OCI-LY7 (cell line): ENCODE results near the gene UBE2S. TPM values are rescaled to one million over a fixed set of nuclear protein-coding genes. Genes with fewer than 3 reads are reported as not detected.

Experiments
- BruUV-seq: library from RNA; stranded (reverse); fragments of 400-500 nt; replicated peaks from 2 replicates; lab custom pipeline; 2021; lab: Mats Ljungman, UMichigan
- CTCF ChIA-PET: fragments of 300-600 bp; sonication (Branson Sonifier 250); formaldehyde crosslinking; loops from one replicate; lab custom pipeline; 2022; ENCODE audit warnings: antibody characterized with exemption; ENCODE audit not compliant: unreplicated experiment; lab: Charles Lee
- POLR2A ChIA-PET: fragments of 300-600 bp; sonication (Branson Sonifier 250); formaldehyde crosslinking; loops from one replicate; lab custom pipeline; 2022; ENCODE audit warnings: antibody characterized with exemption; lab: Charles Lee
- DNase-seq: peaks from one replicate; pipeline ENCODE4 v3.0.0-alpha.2; 2015; ENCODE audit warnings: low spot score
- H2AFZ ChIP-seq: fragments of 200-600 bp; sonication (generic), shearing (Covaris generic); 2 replicates; pipeline ENCODE4 v1.6.1; 2014; ENCODE audit warnings: mild to moderate bottlenecking, antibody characterized with exemption, low read length, moderate library complexity
- H3K27ac ChIP-seq: fragments of 200-600 bp; sonication (generic); 2 replicates; pipeline ENCODE4 v1.5.1; 2014; ENCODE audit warnings: mixed run types, low read depth, mild to moderate bottlenecking, moderate library complexity, low read length, inconsistent platforms; ENCODE audit not compliant: poor library complexity, severe bottlenecking
- H3K36me3 ChIP-seq: fragments of 200-600 bp; sonication (generic); 2 replicates; pipeline ENCODE4 v1.6.1; 2014; ENCODE audit warnings: mild to moderate bottlenecking, antibody characterized with exemption, low read length, moderate library complexity, mixed read lengths; ENCODE audit not compliant: insufficient read depth
- H3K4me1 ChIP-seq: fragments of 200-600 bp; sonication (generic); 2 replicates; pipeline ENCODE4 v1.5.1; 2014; ENCODE audit warnings: mild to moderate bottlenecking, low read length; ENCODE audit not compliant: insufficient read depth, poor library complexity, severe bottlenecking
- H3K4me2 ChIP-seq: fragments of 200-600 bp; sonication (generic); 2 replicates; pipeline ENCODE4 v1.6.1; 2014; ENCODE audit warnings: mild to moderate bottlenecking, low read length
- H3K4me3 ChIP-seq: fragments of 200-600 bp; sonication (generic); 2 replicates; pipeline ENCODE4 v1.5.1; 2014; ENCODE audit warnings: mild to moderate bottlenecking, low read depth, low read length; ENCODE audit not compliant: poor library complexity, severe bottlenecking
- H3K79me2 ChIP-seq: fragments of 200-600 bp; sonication (generic); 2 replicates; pipeline ENCODE4 v1.6.1; 2016; ENCODE audit warnings: low read depth, mild to moderate bottlenecking, low read length, moderate library complexity, mixed read lengths; ENCODE audit not compliant: insufficient read depth
- H3K9me2 ChIP-seq: fragments of 200-600 bp; sonication (generic); 2 replicates; pipeline ENCODE4 v1.6.1; 2016; ENCODE audit warnings: mild to moderate bottlenecking, low read length, mixed read lengths; ENCODE audit not compliant: insufficient read depth
- H3K9me3 ChIP-seq: fragments of 200-600 bp; sonication (generic); 2 replicates; pipeline ENCODE4 v1.6.1; 2014; ENCODE audit warnings: mild to moderate bottlenecking, mixed run types, low read length, mixed read lengths
- H4K20me1 ChIP-seq: fragments of 200-600 bp; sonication (generic); 2 replicates; pipeline ENCODE4 v1.6.1; 2014; ENCODE audit warnings: mild to moderate bottlenecking, antibody characterized with exemption, low read length, moderate library complexity, mixed read lengths; ENCODE audit not compliant: insufficient read depth
- EZH2phosphoT487 ChIP-seq: fragments of 200-600 bp; sonication (generic); IDR thresholded peaks from 2 replicates; pipeline ENCODE4 v1.6.1; 2018; ENCODE audit warnings: low read depth, borderline replicate concordance, mild to moderate bottlenecking, mixed run types, antibody characterized with exemption, low read length, moderate library complexity, mixed read lengths
- intact Hi-C: fragments of 100-400 bp; cut with micrococcal nuclease; formaldehyde crosslinking; loops from one replicate; pipeline ENCODE4 v1.10.0; 2022; ENCODE audit not compliant: unreplicated experiment
- total RNA-seq, 2 experiments: library from RNA; depleted of rRNA in 1 of 2; stranded (reverse); fragments of >200 nt in 1 of 2; shearing (Covaris generic) in 1 of 2; gene quantifications; 2 replicates each; pipeline ENCODE4 v1.2.3, GENCODE V29; 2014 to 2022
- TF ChIP-seq, protein P1 (sequence below): fragments of 200-600 bp; sonication (generic); conservative IDR thresholded peaks from 2 replicates; pipeline ENCODE4 v1.5.1; 2014; ENCODE audit warnings: mild to moderate bottlenecking, antibody characterized with exemption, low read length, moderate library complexity, mixed read lengths

Gene UBE2S
- total RNA-seq, 2 experiments from 2014 or later = 285 to 682 TPM

DNA sequence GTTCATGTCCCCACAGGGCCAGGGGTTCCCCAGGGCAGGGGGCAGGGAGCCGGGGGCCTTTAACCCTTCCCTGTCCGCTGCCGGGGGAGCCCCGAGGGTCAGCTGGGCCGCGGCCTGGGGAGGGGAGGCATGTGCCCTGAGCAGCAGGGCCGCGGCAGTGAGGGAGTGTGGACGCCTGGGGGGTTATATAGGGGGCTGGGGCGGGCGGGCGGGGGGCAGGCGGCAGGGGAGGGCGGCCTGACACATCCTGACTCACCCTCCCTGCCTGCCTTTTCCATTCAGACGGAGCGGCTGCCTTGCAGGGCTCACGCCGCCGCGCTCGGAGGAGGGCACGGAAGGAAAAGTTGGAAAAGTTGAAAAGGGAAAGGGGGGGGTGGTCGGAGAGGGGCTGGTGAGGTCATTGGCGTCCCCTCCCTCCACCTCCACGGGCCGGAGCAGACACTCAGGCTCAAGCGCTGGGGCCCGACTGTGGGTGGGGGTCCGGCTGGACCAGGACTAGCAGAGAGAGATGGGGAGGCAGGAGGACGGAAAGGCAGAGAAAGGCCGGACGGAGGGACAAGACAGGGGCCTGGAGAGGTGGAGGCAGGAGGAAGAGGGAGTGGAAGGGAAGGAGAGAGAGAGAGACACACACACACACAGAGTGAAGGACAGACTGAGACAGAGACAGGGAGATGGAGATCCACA lies 37.1 kb downstream of the UBE2S start, which contains the start of gene IL11:
Gene IL11, minus strand, starts transcription at position 159 of the 684 bp plus-strand sequence. Its CDS starts 153 bp downstream, at position 6.
- Histone ChIP-seq H3K9me3 (no peaks in the 10 kb centered on the region), H3K4me3 (no peak within 1 kb of the TSS), H4K20me1 (no peaks in the 10 kb centered on the region), H3K36me3 (no peaks in the 10 kb centered on the region), H3K79me2 (no peaks in the 10 kb centered on the region), H3K9me2 (no peaks in the 10 kb centered on the region), H3K4me1 (no peaks in the 10 kb centered on the region), H3K4me2 (no peak within 1 kb of the TSS), H2AFZ (no peak within 1 kb of the TSS), H3K27ac (no peak within 1 kb of the TSS)
- TF ChIP-seq, protein P1, sequence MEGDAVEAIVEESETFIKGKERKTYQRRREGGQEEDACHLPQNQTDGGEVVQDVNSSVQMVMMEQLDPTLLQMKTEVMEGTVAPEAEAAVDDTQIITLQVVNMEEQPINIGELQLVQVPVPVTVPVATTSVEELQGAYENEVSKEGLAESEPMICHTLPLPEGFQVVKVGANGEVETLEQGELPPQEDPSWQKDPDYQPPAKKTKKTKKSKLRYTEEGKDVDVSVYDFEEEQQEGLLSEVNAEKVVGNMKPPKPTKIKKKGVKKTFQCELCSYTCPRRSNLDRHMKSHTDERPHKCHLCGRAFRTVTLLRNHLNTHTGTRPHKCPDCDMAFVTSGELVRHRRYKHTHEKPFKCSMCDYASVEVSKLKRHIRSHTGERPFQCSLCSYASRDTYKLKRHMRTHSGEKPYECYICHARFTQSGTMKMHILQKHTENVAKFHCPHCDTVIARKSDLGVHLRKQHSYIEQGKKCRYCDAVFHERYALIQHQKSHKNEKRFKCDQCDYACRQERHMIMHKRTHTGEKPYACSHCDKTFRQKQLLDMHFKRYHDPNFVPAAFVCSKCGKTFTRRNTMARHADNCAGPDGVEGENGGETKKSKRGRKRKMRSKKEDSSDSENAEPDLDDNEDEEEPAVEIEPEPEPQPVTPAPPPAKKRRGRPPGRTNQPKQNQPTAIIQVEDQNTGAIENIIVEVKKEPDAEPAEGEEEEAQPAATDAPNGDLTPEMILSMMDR = no peak
- TF ChIP-seq EZH2phosphoT487 = no peak
- no peak for DNase-seq
- BruUV-seq = no TSS peak
- ChIA-PET POLR2A (no interaction called here), CTCF (no interaction called here)
- intact Hi-C loops = no loop called here

DNA sequence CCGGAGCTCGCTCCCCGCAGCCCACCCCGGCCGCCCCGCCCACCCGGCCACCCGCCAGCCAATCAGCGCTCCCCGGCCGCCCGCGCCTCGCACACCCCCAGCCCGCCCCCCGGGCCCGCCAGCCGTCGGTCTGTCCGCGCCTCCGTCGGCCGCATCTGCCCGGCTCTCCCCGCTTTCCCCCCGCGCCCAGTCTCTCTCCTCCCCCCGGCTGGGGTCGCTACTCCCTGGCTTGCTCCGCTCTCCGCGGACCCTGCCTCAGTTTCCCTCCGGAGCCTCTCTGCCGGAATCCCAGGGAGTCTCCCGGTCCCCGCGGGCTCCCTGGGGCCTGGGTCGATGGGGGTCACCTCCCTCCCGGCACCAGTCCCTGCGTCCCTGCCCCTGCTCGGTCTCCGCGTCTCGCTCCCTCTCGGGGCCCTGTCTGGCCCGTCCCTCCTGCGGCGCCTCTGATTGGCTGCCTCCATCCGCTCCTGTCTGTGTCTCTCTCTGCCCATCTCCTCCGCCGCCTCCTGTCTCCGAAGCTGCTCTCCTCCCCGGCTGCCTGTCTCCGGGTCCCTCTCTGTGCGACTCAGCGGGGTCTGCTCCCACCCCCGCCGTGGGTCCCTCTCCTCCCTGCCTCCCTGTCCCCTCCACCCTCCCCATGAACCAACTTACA lies 37.8 kb downstream of the UBE2S start:
- Histone ChIP-seq H3K27ac (no peak overlapping the region), H3K4me3 (no peak overlapping the region), H3K4me1 (no peaks in the 10 kb centered on the region), H3K36me3 (no peaks in the 10 kb centered on the region), H3K9me2 (no peaks in the 10 kb centered on the region), H4K20me1 (no peaks in the 10 kb centered on the region), H3K4me2 (no peak overlapping the region), H3K79me2 (no peaks in the 10 kb centered on the region), H3K9me3 (no peaks in the 10 kb centered on the region), H2AFZ (no peak overlapping the region)
- intact Hi-C loops = no loop called here
- no peak for DNase-seq
- TF ChIP-seq EZH2phosphoT487 = no peak
- TF ChIP-seq, protein P1 = no peak
- ChIA-PET CTCF (no interaction called here), POLR2A (no interaction called here)
- no TSS peak for BruUV-seq
